Trophoblast cell (in vitro differentiated cells and primary cell): ENCODE results near the gene TSKS.

Experiments used
- DNase-seq, 2 donors: peaks; one replicate each; pipeline ENCODE4 v3.0.0-alpha.2; 2016
- H2AFZ ChIP-seq: 2 replicates; pipeline ENCODE4 v1.6.1; 2013; ENCODE audit warnings: low read length, moderate library complexity, mild to moderate bottlenecking; ENCODE audit not compliant: insufficient read depth, poor library complexity
- H2AK5ac ChIP-seq: 2 replicates; pipeline ENCODE4 v1.6.1; 2013; ENCODE audit warnings: mild to moderate bottlenecking, low read length
- H2BK120ac ChIP-seq: 2 replicates; pipeline ENCODE4 v1.6.1; 2013; ENCODE audit warnings: low read length, mild to moderate bottlenecking, moderate library complexity; ENCODE audit not compliant: insufficient read depth, poor library complexity
- H2BK12ac ChIP-seq: 2 replicates; pipeline ENCODE4 v1.6.1; 2013; ENCODE audit warnings: mild to moderate bottlenecking, low read length, moderate library complexity
- H2BK5ac ChIP-seq: 2 replicates; pipeline ENCODE4 v1.6.1; 2013; ENCODE audit warnings: low read length, low read depth, moderate library complexity, mild to moderate bottlenecking; ENCODE audit not compliant: poor library complexity
- H3K14ac ChIP-seq: 2 replicates; pipeline ENCODE4 v1.6.1; 2013; ENCODE audit warnings: mild to moderate bottlenecking, low read length
- H3K18ac ChIP-seq: 2 replicates; pipeline ENCODE4 v1.6.1; 2013; ENCODE audit warnings: mild to moderate bottlenecking, low read length
- H3K23ac ChIP-seq: 2 replicates; pipeline ENCODE4 v1.6.1; 2013; ENCODE audit warnings: low read length
- H3K27ac ChIP-seq: 2 replicates; pipeline ENCODE4 v1.5.1; 2013; ENCODE audit warnings: low read depth, mild to moderate bottlenecking, inconsistent platforms, low read length, moderate library complexity
- H3K27me3 ChIP-seq: 2 replicates; pipeline ENCODE4 v1.6.1; 2013; ENCODE audit warnings: inconsistent platforms, mild to moderate bottlenecking, low read length, moderate library complexity; ENCODE audit not compliant: insufficient read depth
- H3K36me3 ChIP-seq, 2 experiments: 1 replicate in 1 of 2; 2 replicates in 1 of 2; pipeline ENCODE4 v1.6.1; 2013; ENCODE audit warnings: low read length in 2 of 2, mild to moderate bottlenecking in 2 of 2, moderate library complexity in 1 of 2; ENCODE audit not compliant: insufficient read depth in 2 of 2, control insufficient read depth in 1 of 2
- H3K4ac ChIP-seq: 2 replicates; pipeline ENCODE4 v1.6.1; 2013; ENCODE audit warnings: low read depth, mild to moderate bottlenecking, low read length, moderate library complexity
- H3K4me1 ChIP-seq, 2 experiments: 1 replicate in 1 of 2; 2 replicates in 1 of 2; pipeline ENCODE4 v1.6.1; 2013; ENCODE audit warnings: low read length in 2 of 2, mild to moderate bottlenecking in 2 of 2, moderate library complexity in 1 of 2; ENCODE audit not compliant: insufficient read depth in 2 of 2, control insufficient read depth in 1 of 2
- H3K4me2 ChIP-seq: 2 replicates; pipeline ENCODE4 v1.6.1; 2013; ENCODE audit warnings: inconsistent platforms, mild to moderate bottlenecking, low read length, moderate library complexity
- H3K4me3 ChIP-seq: 2 replicates; pipeline ENCODE4 v1.5.1; 2013; ENCODE audit warnings: mild to moderate bottlenecking, low read depth, low read length, inconsistent platforms
- H3K79me1 ChIP-seq: one replicate; pipeline ENCODE4 v1.6.1; 2013; ENCODE audit warnings: low read length
- H3K79me2 ChIP-seq: 2 replicates; pipeline ENCODE4 v1.6.1; 2013; ENCODE audit warnings: low read length, mild to moderate bottlenecking; ENCODE audit not compliant: control insufficient read depth, insufficient read depth, poor library complexity
- H3K9ac ChIP-seq: 2 replicates; pipeline ENCODE4 v1.6.1; 2013; ENCODE audit warnings: mild to moderate bottlenecking, low read length
- H3K9me3 ChIP-seq: 2 replicates; pipeline ENCODE4 v1.6.1; 2013; ENCODE audit warnings: low read depth, mild to moderate bottlenecking, control low read depth, inconsistent platforms, low read length; ENCODE audit not compliant: insufficient read depth
- H4K12ac ChIP-seq: 2 replicates; pipeline ENCODE4 v1.6.1; 2013; ENCODE audit warnings: low read depth, mild to moderate bottlenecking, low read length, moderate library complexity
- H4K8ac ChIP-seq: 2 replicates; pipeline ENCODE4 v1.6.1; 2013; ENCODE audit warnings: low read depth, mild to moderate bottlenecking, low read length, moderate library complexity
- H4K91ac ChIP-seq: one replicate; pipeline ENCODE4 v1.6.1; 2013; ENCODE audit warnings: low read depth, mild to moderate bottlenecking, low read length, moderate library complexity
- WGBS: extraction: QIAGEN DNeasy Blood & Tissue Kit; methylation state at CpG from one replicate; pipeline ENCODE4 v1.1.7; 2013; ENCODE audit warnings: missing lambda C conversion rate; ENCODE audit not compliant: insufficient read length, insufficient coverage; ENCODE audit errors: extremely low coverage; 5-methylcytosine and 5-hydroxymethylcytosine counted together

Gene TSKS

DNA sequence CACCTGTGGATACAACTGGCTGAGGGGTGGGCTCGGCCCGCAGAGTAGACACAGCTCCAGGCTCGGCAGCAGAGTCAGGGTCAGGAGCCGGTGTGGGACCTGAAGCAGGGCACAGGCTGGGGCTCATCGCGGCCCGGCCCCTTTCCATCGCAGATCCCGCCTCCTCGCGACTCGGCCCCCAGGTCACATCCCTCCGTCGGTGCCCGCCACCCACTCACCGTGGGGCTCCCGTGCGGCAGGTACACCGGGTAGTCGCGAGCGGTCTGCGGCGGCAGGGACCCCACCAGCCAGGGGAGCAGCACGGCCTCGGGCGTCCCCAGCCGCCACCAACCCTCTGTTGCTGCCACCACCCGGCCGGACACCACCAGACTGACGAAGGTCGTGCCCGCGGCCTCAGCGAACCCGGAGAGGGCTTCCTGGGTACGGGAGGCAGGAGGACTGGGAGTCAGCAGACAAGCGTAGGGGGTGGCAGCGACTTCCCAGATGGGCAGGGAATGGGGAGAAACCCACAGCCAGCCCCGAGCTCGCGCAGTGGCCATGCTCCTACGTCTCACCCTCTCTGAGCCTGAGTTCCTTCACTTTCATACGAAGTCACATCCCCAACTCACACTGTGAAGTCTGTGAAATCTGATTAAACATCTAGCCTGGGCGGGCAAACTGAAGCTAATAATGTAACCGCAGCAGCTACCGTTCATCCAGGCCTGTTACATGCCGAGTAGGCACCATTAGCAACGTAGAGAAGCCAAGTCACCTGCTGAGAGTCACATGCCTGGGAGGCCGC lies 46.2 kb upstream of the TSKS start:
- WGBS = no CpG with 5 or more reads among the region's 50 CpGs
- H2BK120ac ChIP-seq = no peak overlapping the region

DNA sequence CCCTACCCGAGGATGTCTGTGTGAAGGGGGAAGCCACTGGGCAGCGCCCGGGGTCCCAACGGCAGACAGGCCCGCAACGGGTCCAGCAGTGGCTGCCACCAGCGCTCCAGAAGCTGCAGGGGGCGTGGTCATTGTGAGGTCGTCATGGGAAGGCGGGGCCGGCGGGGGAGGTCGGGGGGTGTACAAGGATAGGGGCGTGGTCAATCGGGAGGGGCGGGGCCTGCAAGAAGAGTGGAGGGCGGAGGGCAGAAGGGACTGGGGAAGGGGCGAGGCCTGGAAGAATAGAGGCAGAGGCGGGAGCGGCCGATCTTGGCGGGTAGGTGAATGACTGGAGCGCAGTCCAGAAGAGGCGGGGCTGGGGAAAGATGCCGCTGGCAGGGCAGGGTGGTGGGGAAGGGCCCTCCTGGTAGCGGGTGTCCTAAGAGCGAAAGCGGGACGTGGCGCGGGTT lies 45.6 kb upstream of the TSKS start:
- Histone ChIP-seq H2BK5ac (no peak overlapping the region), H3K79me2 (peaks cover 3% of the 10 kb centered on the region), H4K8ac (peak overlapping the region; percentile 10), H2AK5ac (no peak overlapping the region), H2AFZ (peak overlapping the region; percentile 50), H4K91ac (peak overlapping the region; percentile 15), H3K4ac (no peak overlapping the region), H3K14ac (peak overlapping the region; percentile 45), H3K36me3 (peaks cover 27 to 34% of the 10 kb centered on the region in 2 experiments), H3K9ac (no peak overlapping the region), H3K18ac (peak overlapping the region; percentile 42), H4K12ac (peak overlapping the region; percentile 49), H3K4me3 (peak overlapping the region; percentile 49), H3K9me3 (no peaks in the 10 kb centered on the region), H3K23ac (no peak overlapping the region), H3K4me1 (peaks cover 9 to 16% of the 10 kb centered on the region in 2 experiments), H3K4me2 (peak overlapping the region; percentile 70), H3K27ac (no peak overlapping the region), H3K79me1 (peaks cover 12% of the 10 kb centered on the region), H2BK120ac (no peak overlapping the region), H3K27me3 (no peaks in the 10 kb centered on the region), H2BK12ac (no peak overlapping the region)
- peak; percentile 68 to 74 for DNase-seq
- WGBS = no CpG with 5 or more reads among the region's 31 CpGs

More for the DNA sequence above, 46.2 kb upstream of the TSKS start:
- Histone ChIP-seq H3K27ac (no peak overlapping the region), H3K18ac (peak overlapping the region; percentile 42), H3K36me3 (peaks cover 26 to 30% of the 10 kb centered on the region in 2 experiments), H3K79me2 (peaks cover 3% of the 10 kb centered on the region), H3K4ac (no peak overlapping the region), H2BK12ac (no peak overlapping the region), H3K27me3 (no peaks in the 10 kb centered on the region), H3K4me1 (peaks cover 9 to 16% of the 10 kb centered on the region in 2 experiments), H3K4me3 (peak overlapping the region; percentile 49), H4K91ac (peak overlapping the region; percentile 15), H3K23ac (no peak overlapping the region), H3K79me1 (peaks cover 12% of the 10 kb centered on the region), H4K8ac (peak overlapping the region; percentile 10), H3K4me2 (peak overlapping the region; percentile 70), H3K9ac (no peak overlapping the region), H2BK5ac (no peak overlapping the region), H3K14ac (peak overlapping the region; percentile 45), H2AK5ac (peak overlapping the region; percentile 18), H3K9me3 (no peaks in the 10 kb centered on the region), H2AFZ (peak overlapping the region; percentile 50), H4K12ac (peak overlapping the region; percentile 49)
- DNase-seq = peak in 1 of 2 donors; percentile 27

DNA sequence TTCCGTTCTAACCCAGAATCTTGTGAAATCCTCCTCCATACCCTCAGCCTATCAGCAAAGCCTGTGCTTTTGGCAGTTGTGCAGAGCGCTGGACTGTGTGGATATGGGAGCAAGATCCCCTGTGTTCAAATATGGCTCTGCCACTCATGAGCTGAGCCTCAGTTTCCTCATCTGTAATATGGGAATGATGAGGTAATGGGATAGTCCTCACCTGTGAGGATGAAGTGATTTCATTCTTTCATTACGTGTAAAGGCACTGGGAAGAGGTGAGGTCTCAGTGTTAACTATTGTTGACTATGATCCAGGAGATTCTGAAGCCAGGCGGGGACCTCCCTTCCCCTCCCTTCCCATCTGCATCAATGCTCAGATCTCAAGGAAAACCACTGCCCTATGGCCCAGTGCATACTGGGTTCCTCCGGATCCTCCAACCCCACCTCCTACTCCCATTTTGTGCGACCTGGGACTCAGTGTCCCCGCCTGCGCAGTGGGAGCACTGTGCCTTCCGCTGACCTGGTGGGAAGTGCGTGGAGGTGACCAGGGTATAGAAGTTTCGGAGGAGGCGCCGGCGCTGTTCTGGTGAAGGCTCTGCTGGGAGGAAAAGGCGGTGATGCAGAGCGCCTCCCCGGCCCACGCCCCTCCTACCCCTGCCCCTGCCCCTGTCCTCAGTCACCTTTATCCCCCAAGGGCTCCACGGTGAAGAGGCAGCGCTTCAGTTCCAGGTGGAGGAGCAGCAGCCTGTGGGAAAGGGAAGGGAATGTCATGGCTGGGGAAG lies 45.0 kb upstream of the TSKS start:
- Histone ChIP-seq H2BK5ac (no peak overlapping the region), H2AK5ac (no peak overlapping the region), H3K27me3 (no peaks in the 10 kb centered on the region), H3K9ac (no peak overlapping the region), H3K4ac (no peak overlapping the region), H2BK12ac (no peak overlapping the region), H2AFZ (no peak overlapping the region), H3K79me1 (peaks cover 8% of the 10 kb centered on the region), H3K4me3 (no peak overlapping the region), H3K14ac (no peak overlapping the region), H3K36me3 (peaks cover 34 to 41% of the 10 kb centered on the region in 2 experiments), H4K8ac (no peak overlapping the region), H4K91ac (no peak overlapping the region), H3K9me3 (no peaks in the 10 kb centered on the region), H3K23ac (no peak overlapping the region), H3K27ac (no peak overlapping the region), H4K12ac (no peak overlapping the region), H3K4me1 (peaks cover 9 to 16% of the 10 kb centered on the region in 2 experiments), H3K79me2 (peaks cover 3% of the 10 kb centered on the region), H3K18ac (no peak overlapping the region), H2BK120ac (no peak overlapping the region), H3K4me2 (peak overlapping the region; percentile 15)
- WGBS = no CpG with 5 or more reads among the region's 20 CpGs
- DNase-seq = no peak

DNA sequence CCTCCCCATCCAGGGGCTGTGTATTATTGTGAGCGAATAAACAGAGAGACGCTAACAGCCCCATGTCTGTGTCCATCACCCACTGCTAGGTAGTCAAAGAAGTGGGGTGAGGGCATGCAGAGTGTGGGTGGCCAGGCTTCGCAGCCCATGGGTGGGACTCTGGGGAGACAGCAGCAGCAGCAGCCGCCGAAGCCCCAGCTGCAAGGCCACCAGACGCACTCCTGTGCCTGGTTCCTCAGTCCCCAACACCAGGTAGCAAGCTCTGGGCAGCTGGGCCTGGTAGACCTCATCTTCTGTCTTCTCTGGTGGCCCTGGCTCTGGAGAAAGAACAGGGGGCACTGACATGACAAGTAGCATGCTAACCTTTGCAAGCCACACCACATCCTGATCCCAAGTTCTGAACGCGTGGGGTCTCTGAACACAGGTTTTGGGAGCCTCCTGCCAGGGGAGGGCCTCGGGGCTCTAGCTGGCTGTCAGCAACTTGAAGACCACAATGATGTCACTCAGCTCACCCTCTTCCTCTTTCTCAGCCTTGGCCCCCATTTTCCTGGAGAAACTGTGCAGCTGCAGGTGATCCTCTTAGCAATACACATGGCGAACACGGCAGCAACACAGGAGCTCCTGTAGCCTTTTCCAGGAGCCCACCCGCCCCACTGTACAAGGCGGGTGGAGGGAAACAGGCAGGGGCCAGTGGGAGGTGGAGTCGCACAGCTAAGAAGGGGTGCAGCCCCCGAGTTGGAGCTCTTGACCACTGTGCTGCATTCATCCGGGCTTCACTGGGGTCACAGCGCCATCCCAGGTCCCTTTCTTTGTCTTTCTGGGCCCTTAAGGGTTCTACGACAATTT lies 44.2 kb upstream of the TSKS start:
- H3K9ac ChIP-seq = no peak overlapping the region
- H2AFZ ChIP-seq = no peak overlapping the region
- H2AK5ac ChIP-seq = no peak overlapping the region
- peaks cover 40 to 47% of the 10 kb centered on the region in 2 experiments for H3K36me3 ChIP-seq
- H3K27me3 ChIP-seq = no peaks in the 10 kb centered on the region
- H4K91ac ChIP-seq = no peak overlapping the region
- peaks cover 4% of the 10 kb centered on the region for H3K79me1 ChIP-seq
- H2BK5ac ChIP-seq = no peak overlapping the region
- H3K23ac ChIP-seq = no peak overlapping the region
- H3K18ac ChIP-seq = no peak overlapping the region
- no peak overlapping the region for H4K8ac ChIP-seq
- H3K4me2 ChIP-seq = no peak overlapping the region
- no peaks in the 10 kb centered on the region for H3K79me2 ChIP-seq
- H4K12ac ChIP-seq = no peak overlapping the region
- no peak overlapping the region for H3K14ac ChIP-seq
- no peak overlapping the region for H2BK120ac ChIP-seq
- H3K27ac ChIP-seq = no peak overlapping the region
- no CpG with 5 or more reads among the region's 18 CpGs for WGBS
- no peak overlapping the region for H3K4me3 ChIP-seq
- no peak overlapping the region for H2BK12ac ChIP-seq
- H3K4ac ChIP-seq = no peak overlapping the region
- peaks cover 5 to 9% of the 10 kb centered on the region in 2 experiments for H3K4me1 ChIP-seq
- no peaks in the 10 kb centered on the region for H3K9me3 ChIP-seq
- DNase-seq = no peak
